ENCODE results near the gene USP7. TPM values are rescaled to one million over a fixed set of nuclear protein-coding genes. Genes with fewer than 3 reads are reported as not detected.

Gene USP7
- total RNA-seq, 2 donors from 2014 or later, result 60.2 to 84.9 TPM

- H3K4me1 ChIP-seq (replicated peaks), result peaks cover 11% of the 10 kb centered on the region
Observed at GRCh38 chr16:8867216-8867931, 96.3 kb downstream of the USP7 start.

GRCh38 chr16:8866884-8867215, 96.9 kb downstream of the USP7 start:
- peaks cover 11% of the 10 kb centered on the region for H3K4me1 ChIP-seq (replicated peaks)
- H3K36me3 ChIP-seq, result no peaks in the 10 kb centered on the region
- intact Hi-C loops (cut with DNase I), result loop anchor here (5.0 kb wide), 2 partner anchors 70 to 190 kb away; partner anchors contain the start of genes PMM2 and TMEM186
- peak overlapping the region; percentile 66 to 78 for H3K27ac ChIP-seq
- H3K9me3 ChIP-seq, result no peaks in the 10 kb centered on the region
- H3K27me3 ChIP-seq (replicated peaks; ENCODE audit: insufficient read depth), result no peaks in the 10 kb centered on the region
- DNase-seq (ENCODE audit: low spot score), result no peak
- WGBS, result 12% methylated on average over 16 of the region's 16 CpGs
- peak overlapping the region; percentile 54 to 56 for H3K4me3 ChIP-seq
- no peak for TF ChIP-seq POLR2A (IDR thresholded peaks at IDR 0.05)
- TF ChIP-seq, protein P1, sequence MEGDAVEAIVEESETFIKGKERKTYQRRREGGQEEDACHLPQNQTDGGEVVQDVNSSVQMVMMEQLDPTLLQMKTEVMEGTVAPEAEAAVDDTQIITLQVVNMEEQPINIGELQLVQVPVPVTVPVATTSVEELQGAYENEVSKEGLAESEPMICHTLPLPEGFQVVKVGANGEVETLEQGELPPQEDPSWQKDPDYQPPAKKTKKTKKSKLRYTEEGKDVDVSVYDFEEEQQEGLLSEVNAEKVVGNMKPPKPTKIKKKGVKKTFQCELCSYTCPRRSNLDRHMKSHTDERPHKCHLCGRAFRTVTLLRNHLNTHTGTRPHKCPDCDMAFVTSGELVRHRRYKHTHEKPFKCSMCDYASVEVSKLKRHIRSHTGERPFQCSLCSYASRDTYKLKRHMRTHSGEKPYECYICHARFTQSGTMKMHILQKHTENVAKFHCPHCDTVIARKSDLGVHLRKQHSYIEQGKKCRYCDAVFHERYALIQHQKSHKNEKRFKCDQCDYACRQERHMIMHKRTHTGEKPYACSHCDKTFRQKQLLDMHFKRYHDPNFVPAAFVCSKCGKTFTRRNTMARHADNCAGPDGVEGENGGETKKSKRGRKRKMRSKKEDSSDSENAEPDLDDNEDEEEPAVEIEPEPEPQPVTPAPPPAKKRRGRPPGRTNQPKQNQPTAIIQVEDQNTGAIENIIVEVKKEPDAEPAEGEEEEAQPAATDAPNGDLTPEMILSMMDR (IDR thresholded peaks at IDR 0.05), result no peak
- no peak for TF ChIP-seq POLR2AphosphoS5 (IDR thresholded peaks at IDR 0.05)

More at GRCh38 chr16:8867216-8867931, 96.3 kb downstream of the USP7 start:
- Histone ChIP-seq H3K27ac (peak overlapping the region; percentile 66 to 78), H3K9me3 (no peaks in the 10 kb centered on the region), H3K27me3 (replicated peaks; ENCODE audit: insufficient read depth) (no peaks in the 10 kb centered on the region), H3K4me3 (peak overlapping the region; percentile 54 to 56), H3K36me3 (no peaks in the 10 kb centered on the region)
- TF ChIP-seq POLR2A (IDR thresholded peaks at IDR 0.05) (no peak), POLR2AphosphoS5 (IDR thresholded peaks at IDR 0.05) (no peak)
- TF ChIP-seq, protein P1 (IDR thresholded peaks at IDR 0.05), result no peak
- intact Hi-C loops (cut with DNase I), result loop anchor here (5.0 kb wide), 2 partner anchors 70 to 190 kb away; partner anchors contain the start of genes PMM2 and TMEM186
- no peak for DNase-seq (ENCODE audit: low spot score)
- 4% methylated on average over 35 of the region's 35 CpGs for WGBS

DNA sequence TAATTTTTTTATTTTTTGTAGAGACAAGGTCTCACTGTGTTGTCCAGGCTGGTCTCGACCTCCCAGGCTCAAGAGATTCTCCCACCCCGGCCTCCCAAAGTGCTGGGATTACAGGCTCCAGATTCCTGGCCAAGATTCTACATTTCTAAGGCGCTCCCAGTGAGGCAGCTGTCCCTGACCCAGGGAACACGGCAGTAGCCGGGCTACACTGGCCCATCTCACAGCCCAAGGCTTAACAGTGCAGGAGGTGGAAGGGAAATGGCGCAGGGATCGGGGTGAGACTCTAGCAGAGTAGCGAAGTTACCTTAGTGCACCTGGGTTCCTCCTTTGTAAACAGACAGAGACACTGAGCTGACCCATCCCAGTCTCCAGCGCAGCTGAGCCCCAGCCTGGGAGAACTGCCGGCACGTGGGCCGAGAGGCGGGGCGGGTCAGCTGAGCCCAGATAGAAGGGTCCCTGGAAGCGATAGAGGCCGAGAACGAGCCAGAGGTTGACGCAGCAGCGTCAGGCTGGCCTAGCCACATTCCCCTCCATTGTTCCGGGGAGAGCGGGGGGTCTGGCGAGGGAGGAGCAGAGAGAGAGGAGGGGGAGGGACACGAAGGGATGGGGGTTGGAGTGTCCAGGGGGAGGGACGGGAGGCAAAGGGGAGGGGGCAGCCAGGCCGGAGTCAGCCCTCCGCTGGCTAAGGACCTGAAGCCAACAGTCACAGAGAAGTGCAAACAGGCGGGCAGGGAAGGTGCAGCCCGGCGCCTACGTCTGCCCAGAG, 97.4 kb downstream of the USP7 start:
- DNase-seq (ENCODE audit: low spot score), result peak; percentile 37
- TF ChIP-seq POLR2A (IDR thresholded peaks at IDR 0.05) (no peak), POLR2AphosphoS5 (IDR thresholded peaks at IDR 0.05) (peak; percentile 26)
- TF ChIP-seq, protein P1 (IDR thresholded peaks at IDR 0.05), result no peak
- Histone ChIP-seq H3K9me3 (no peaks in the 10 kb centered on the region), H3K36me3 (no peaks in the 10 kb centered on the region), H3K4me1 (replicated peaks) (peaks cover 11% of the 10 kb centered on the region), H3K4me3 (peak overlapping the region; percentile 54 to 56), H3K27me3 (replicated peaks; ENCODE audit: insufficient read depth) (no peaks in the 10 kb centered on the region), H3K27ac (no peak overlapping the region)
- intact Hi-C loops (cut with DNase I), result loop anchor here (5.0 kb wide), 2 partner anchors 69 to 189 kb away; partner anchors contain the start of genes PMM2 and TMEM186
- 23% methylated on average over 30 of the region's 30 CpGs for WGBS

GRCh38 chr16:8865145-8865882, 98.4 kb downstream of the USP7 start:
- Histone ChIP-seq H3K4me3 (no peak overlapping the region), H3K4me1 (replicated peaks) (peaks cover 11% of the 10 kb centered on the region), H3K27ac (no peak overlapping the region), H3K27me3 (replicated peaks; ENCODE audit: insufficient read depth) (no peaks in the 10 kb centered on the region), H3K9me3 (no peaks in the 10 kb centered on the region), H3K36me3 (no peaks in the 10 kb centered on the region)
- no peak for DNase-seq (ENCODE audit: low spot score)
- WGBS, result 90% methylated on average over 14 of the region's 14 CpGs
- TF ChIP-seq, protein P1 (IDR thresholded peaks at IDR 0.05), result no peak
- TF ChIP-seq POLR2A (IDR thresholded peaks at IDR 0.05) (no peak), POLR2AphosphoS5 (IDR thresholded peaks at IDR 0.05) (no peak)
- intact Hi-C loops (cut with DNase I), result loop anchor here (5.0 kb wide), 2 partner anchors 68 to 188 kb away; partner anchors contain the start of genes PMM2 and TMEM186

Data from prostate gland (tissue), 2 donors.